Measurements from ENCODE around the gene APBB2.

DNA sequence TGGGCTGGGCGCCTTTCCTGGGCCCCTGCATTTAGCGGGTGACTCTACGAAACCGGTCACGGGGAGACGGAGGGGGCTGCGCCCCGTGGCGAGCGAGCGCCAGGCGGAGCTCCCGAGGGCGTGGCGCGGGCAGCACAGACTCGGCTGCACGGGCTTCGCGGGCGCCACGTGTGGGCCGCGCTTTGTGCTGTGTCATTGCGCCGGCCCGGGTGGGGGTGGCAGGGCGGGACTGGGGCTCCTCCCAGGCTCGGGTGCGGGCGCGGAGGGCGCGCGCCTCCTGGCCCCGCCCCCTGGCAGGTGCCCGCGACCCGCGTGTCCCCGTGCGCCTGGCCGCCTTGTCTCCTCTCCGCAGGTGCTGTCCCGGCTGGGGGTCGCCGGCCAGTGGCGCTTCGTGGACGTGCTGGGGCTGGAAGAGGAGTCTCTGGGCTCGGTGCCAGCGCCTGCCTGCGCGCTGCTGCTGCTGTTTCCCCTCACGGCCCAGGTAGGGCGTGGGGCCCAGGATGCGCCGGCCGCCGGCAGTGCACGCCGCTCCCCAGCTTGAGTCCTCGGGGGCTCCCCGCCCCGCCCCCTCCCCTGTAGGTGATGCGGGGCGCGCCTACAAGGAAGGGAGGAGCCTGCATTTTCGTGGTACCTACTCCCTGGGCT lies 43.0 kb upstream of the APBB2 start:
- TF ChIP-seq EZH2 (IDR thresholded peaks at IDR 0.05; ENCODE audit: insufficient read depth, poor library complexity, severe bottlenecking) (no peak), EZH2phosphoT487 (IDR thresholded peaks at IDR 0.05; ENCODE audit: insufficient read depth, low read depth) (no peak)
